Parietal lobe (tissue), 2 donors: Measurements from ENCODE around the gene RPS6KA3. TPM values are rescaled to one million over a fixed set of nuclear protein-coding genes. Genes with fewer than 3 reads are reported as not detected.

Experiments used
- small RNA-seq: library from RNA; depleted of rRNA; stranded (forward); fragments of <200 nt; gene quantifications from one replicate; pipeline ENCODE3, GENCODE V24; 2014; ENCODE audit warnings: low replicate concordance
- total RNA-seq: library from RNA; depleted of rRNA; stranded (reverse); fragments of >200 nt; gene quantifications from one replicate; pipeline ENCODE4 v1.2.3, GENCODE V29; 2014

Gene RPS6KA3
- 32.2 TPM for total RNA-seq

DNA sequence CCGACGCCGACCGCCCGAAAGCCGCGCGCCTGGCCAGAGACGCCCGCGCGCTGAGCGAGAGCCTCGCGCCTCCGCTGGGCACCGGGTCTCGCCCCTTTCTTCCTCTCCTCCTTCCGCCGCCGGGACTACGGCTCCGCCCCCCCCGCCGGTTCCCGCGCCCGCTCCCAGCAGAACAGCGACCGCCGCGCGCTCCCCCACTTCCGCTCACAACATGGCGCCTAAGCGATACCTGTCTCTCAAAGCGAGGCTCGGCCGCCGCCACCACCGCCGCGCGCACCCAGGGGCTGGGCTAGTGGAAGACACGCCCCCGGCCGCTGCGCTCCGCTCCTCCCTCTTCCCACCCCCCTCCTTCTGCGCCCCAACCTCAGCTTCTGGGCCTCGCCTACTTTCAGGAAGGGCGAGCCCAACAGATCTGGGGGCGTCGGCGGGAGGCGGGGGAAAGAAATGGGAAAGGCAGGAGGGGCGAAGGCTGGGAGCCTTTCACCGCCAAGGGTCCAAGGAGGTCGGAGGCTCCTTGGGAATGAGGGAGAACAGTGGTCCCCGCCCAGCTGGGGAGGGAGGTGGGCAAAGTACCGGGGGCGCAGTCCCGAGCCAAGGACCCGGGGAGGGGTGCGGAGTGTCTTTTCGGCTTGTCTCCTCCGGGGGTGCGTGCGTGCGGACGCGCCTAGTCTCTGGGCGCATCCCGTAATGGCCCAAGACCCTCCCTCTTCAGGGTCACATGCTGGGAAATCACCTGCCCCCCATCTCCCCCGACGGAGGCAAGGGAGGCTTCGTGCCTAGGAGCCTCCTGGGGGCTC lies at the start of gene RPS6KA3:
RPS6KA3 (minus strand) TSS at position 100 of the 797 bp plus-strand sequence. CDS start 277 bp downstream, outside the sequence.

GRCh38 chrX:20141281-20142220 lies 125.2 kb downstream of the RPS6KA3 start, which contains the start of gene EIF1AX:
TSS of gene EIF1AX (minus strand) at chrX:20141838. CDS start at chrX:20141640, 198 bp downstream.

GRCh38 chrX:20116577-20117240 lies 150.0 kb downstream of the RPS6KA3 start, which contains the start of gene MAP7D2:
TSS of gene MAP7D2 (minus strand) at chrX:20116907. CDS start at chrX:20116879, 28 bp downstream.

Small RNA genes within 50 kb of the gene (small RNA-seq; reads per million reads assigned to genes)
- 45.6 reads per million, percentile 94 among the genes with 10 or more reads in this experiment for gene RF00493
- not detected for gene RF00494

Other genes with a start within 250 kb of the RPS6KA3 start
- 10.0 TPM for gene MAP7D2, start 150.0 kb downstream of the RPS6KA3 start, total RNA-seq
- gene EIF1AX, start 125.1 kb downstream of the RPS6KA3 start, total RNA-seq, result 74.5 TPM